HG02571 (cell line): ENCODE data around the gene KCNJ3.
"Not testable (repeated sequence)": the region's sequence is repeated elsewhere in the genome, so short reads cannot be mapped to it uniquely, and the experiment has no call there.

ENCODE experiments used
- ATAC-seq: cut with Tn5 transposase; IDR thresholded peaks from one replicate; pipeline ENCODE4 v1.9.1; 2021; ENCODE audit warnings: mild to moderate bottlenecking, moderate library complexity; ENCODE audit not compliant: unreplicated experiment

The KCNJ3 gene

GRCh38 chr2:154837035-154837434 is 138.5 kb downstream of the KCNJ3 start:
- no peak for ATAC-seq

GRCh38 chr2:154844513-154844912 is 146.0 kb downstream of the KCNJ3 start:
- no peak for ATAC-seq

- ATAC-seq = no peak
Observed at GRCh38 chr2:154846842-154847241, 148.3 kb downstream of the KCNJ3 start.

GRCh38 chr2:154849482-154849881 is 151.0 kb downstream of the KCNJ3 start:
- no peak for ATAC-seq

GRCh38 chr2:154850532-154850931 is 152.0 kb downstream of the KCNJ3 start:
- ATAC-seq = no peak

- ATAC-seq = no peak
Observed at GRCh38 chr2:154855138-154855537, 156.6 kb downstream of the KCNJ3 start.

GRCh38 chr2:154867151-154867550 is 168.7 kb downstream of the KCNJ3 start:
- ATAC-seq = not testable (repeated sequence)

- no peak for ATAC-seq
Observed at GRCh38 chr2:154875999-154876398, 177.5 kb downstream of the KCNJ3 start.

- ATAC-seq = no peak
Observed at GRCh38 chr2:154882725-154883124, 184.2 kb downstream of the KCNJ3 start.

- ATAC-seq = no peak
Observed at GRCh38 chr2:154886316-154886715, 187.8 kb downstream of the KCNJ3 start.

- no peak for ATAC-seq
Observed at GRCh38 chr2:154898269-154898668, 199.8 kb downstream of the KCNJ3 start.

- no peak for ATAC-seq
Observed at GRCh38 chr2:154901063-154901462, 202.6 kb downstream of the KCNJ3 start.
